ENCODE results near the gene GNAS-AS1. TPM values are rescaled to one million over a fixed set of nuclear protein-coding genes. Genes with fewer than 3 reads are reported as not detected.

GNAS-AS1 gene
- under 0.01 and 0.15 TPM in 2 replicates for total RNA-seq

DNA sequence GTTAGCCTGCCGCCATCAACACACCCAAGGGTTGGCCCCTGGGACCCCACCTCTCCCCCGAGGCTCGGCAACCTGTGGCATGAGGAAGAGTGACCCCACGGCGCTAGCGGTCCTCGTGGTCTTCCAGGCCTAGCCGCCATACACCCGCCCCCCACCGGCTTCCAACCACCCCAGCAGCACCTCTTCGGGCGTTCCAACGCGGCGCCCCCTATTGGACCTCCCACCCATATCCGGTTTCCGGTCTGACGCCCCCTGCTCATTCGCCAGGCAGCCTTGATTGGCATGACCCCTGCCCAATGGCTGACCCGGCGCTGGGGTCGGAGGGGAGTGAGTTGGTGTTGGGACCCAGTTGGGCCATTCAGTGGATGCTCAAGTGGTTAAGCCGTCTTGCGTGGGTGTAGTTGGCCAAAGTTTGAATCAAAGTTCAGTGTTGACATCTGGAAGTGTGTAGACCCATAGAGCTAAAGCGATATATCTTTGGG is at the start of gene GNAS-AS1:
TSS of gene GNAS-AS1 (minus strand) at position 210 of the 482 bp plus-strand sequence.

DNA sequence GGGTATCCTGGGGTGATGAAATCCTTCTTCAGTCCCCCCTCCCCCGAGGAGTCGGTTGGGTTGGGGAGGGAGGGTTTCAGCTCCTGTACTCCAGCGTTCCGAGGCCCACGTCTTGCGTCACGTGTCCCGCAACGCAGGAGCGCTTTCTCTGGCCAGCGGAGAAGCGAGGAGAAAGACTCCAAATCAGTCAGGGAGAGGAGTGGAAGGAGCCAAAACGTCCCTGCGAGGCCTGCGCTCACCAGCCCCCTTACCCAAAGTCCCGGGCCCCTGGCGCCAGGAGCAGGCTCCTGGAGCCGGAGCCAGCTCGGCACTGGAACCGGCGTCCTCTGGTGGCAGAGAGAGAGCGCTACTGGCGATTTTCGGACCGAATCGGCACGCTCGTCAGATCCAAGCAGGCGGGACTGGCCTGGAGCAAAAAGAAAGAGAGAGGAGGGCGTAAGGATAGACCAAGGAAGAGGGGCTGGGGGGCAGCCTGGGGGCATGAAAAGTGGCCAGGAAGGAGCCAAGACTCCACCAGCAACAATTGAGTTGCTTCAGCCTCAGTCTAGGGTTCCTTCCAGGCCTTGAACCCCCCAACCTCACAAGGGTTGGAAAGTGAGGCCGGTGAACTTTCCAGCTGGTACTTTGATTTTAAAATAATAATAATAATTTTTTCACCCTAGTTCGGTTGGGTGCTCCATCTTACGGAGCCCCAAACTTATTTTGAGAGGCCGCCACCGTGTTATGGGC is 2.0 kb upstream of the GNAS-AS1 start, which contains the start of gene GNAS:
TSS of gene GNAS (plus strand) at position 174 of the 729 bp plus-strand sequence.

Other genes starting within 250 kb of the GNAS-AS1 start
- gene STX16, start 199.6 kb downstream of the GNAS-AS1 start, total RNA-seq = 35.1 and 56.1 TPM in 2 replicates
- 33.7 and 34.8 TPM in 2 replicates for gene NPEPL1, start 158.1 kb downstream of the GNAS-AS1 start, total RNA-seq
- 269 and 362 TPM in 2 replicates for gene GNAS, start 1.8 kb upstream of the GNAS-AS1 start, total RNA-seq
- gene NELFCD, start 130.4 kb upstream of the GNAS-AS1 start, total RNA-seq = 56.2 and 63.2 TPM in 2 replicates
- gene CTSZ, start 156.4 kb upstream of the GNAS-AS1 start, total RNA-seq = 227 and 281 TPM in 2 replicates
- gene TUBB1, start 168.5 kb upstream of the GNAS-AS1 start, total RNA-seq = not detected in 2 replicates
- gene ATP5F1E, start 181.4 kb upstream of the GNAS-AS1 start, total RNA-seq = 20.4 and 36.1 TPM in 2 replicates
- gene PRELID3B, start 191.9 kb upstream of the GNAS-AS1 start, total RNA-seq = 78.6 and 86.3 TPM in 2 replicates

All from epithelial cell of umbilical artery (primary cell).